DMS 273 treated with DMSO at 0.1 percent for 48 hours (cell line): Measurements from ENCODE around the gene GCNT2.
"Not testable (repeated sequence)": the region's sequence is repeated elsewhere in the genome, so short reads cannot be mapped to it uniquely, and the experiment has no call there.

Experiments used
- DNase-seq: peaks from one replicate; lab custom pipeline; 2025; lab: John Stamatoyannopoulos, UW

Gene GCNT2

GRCh38 chr6:10547809-10548208 is 26.7 kb downstream of the GCNT2 start:
- DNase-seq = no peak

GRCh38 chr6:10550764-10551163 is 29.6 kb downstream of the GCNT2 start:
- no peak for DNase-seq

GRCh38 chr6:10552270-10552810 is 31.2 kb downstream of the GCNT2 start:
- no peak for DNase-seq

GRCh38 chr6:10553871-10554270 is 32.7 kb downstream of the GCNT2 start:
- no peak for DNase-seq

GRCh38 chr6:10554826-10555225 is 33.7 kb downstream of the GCNT2 start:
- no peak for DNase-seq

- peak; percentile 54 for DNase-seq
These were observed 34.6 kb downstream of the GCNT2 start for GRCh38 chr6:10555625-10556309.

GRCh38 chr6:10556589-10556988 is 35.4 kb downstream of the GCNT2 start:
- no peak for DNase-seq

GRCh38 chr6:10556992-10557391 is 35.8 kb downstream of the GCNT2 start:
- DNase-seq = no peak

GRCh38 chr6:10557913-10558312 is 36.8 kb downstream of the GCNT2 start:
- DNase-seq = no peak

GRCh38 chr6:10558565-10558964 is 37.4 kb downstream of the GCNT2 start:
- no peak for DNase-seq

- no peak for DNase-seq
These were observed 38.5 kb downstream of the GCNT2 start for GRCh38 chr6:10559522-10560152.

- DNase-seq = no peak
These were observed 40.6 kb downstream of the GCNT2 start for GRCh38 chr6:10561611-10562199.

- no peak for DNase-seq
These were observed 44.0 kb downstream of the GCNT2 start for GRCh38 chr6:10564975-10565673.

- DNase-seq = no peak
These were observed 44.8 kb downstream of the GCNT2 start for GRCh38 chr6:10565913-10566312.

- DNase-seq = no peak
These were observed 46.3 kb downstream of the GCNT2 start for GRCh38 chr6:10567256-10568026.

GRCh38 chr6:10569392-10570127 is 48.4 kb downstream of the GCNT2 start:
- DNase-seq = no peak

- DNase-seq = not testable (repeated sequence)
These were observed 54.4 kb downstream of the GCNT2 start for GRCh38 chr6:10575519-10575918.

GRCh38 chr6:10576226-10576625 is 55.1 kb downstream of the GCNT2 start:
- DNase-seq = no peak

- no peak for DNase-seq
These were observed 56.0 kb downstream of the GCNT2 start for GRCh38 chr6:10577112-10577511.

- no peak for DNase-seq
These were observed 57.6 kb downstream of the GCNT2 start for GRCh38 chr6:10578723-10579122.

- DNase-seq = no peak
These were observed 58.7 kb downstream of the GCNT2 start for GRCh38 chr6:10579803-10580202.
